GM18511 (cell line): ENCODE results near the gene TPR.
"Not testable (repeated sequence)": the region's sequence is repeated elsewhere in the genome, so short reads cannot be mapped to it uniquely, and the experiment has no call there.

Experiments used
- ATAC-seq: cut with Tn5 transposase; IDR thresholded peaks from one replicate; pipeline ENCODE4 v1.9.1; 2021; ENCODE audit warnings: mild to moderate bottlenecking, moderate library complexity; ENCODE audit not compliant: unreplicated experiment

Gene TPR

GRCh38 chr1:186375152-186375928, at the start of gene TPR, which contains the start of gene ODR4:
Gene TPR, minus strand, starts transcription at chr1:186375253. Its CDS starts 225 bp downstream, at chr1:186375028.
Gene ODR4, plus strand, starts transcription at chr1:186375838. Its CDS starts 3,948 bp downstream, at chr1:186379786.
- ATAC-seq, result peak; percentile 87

GRCh38 chr1:186424539-186424938, 49.5 kb upstream of the TPR start:
- no peak for ATAC-seq

GRCh38 chr1:186421446-186421845, 46.4 kb upstream of the TPR start:
- ATAC-seq, result no peak

- peak; percentile 87 for ATAC-seq
These were observed 45.9 kb upstream of the TPR start for GRCh38 chr1:186420923-186421322.

GRCh38 chr1:186420311-186420710, 45.3 kb upstream of the TPR start:
- ATAC-seq, result no peak

- no peak for ATAC-seq
These were observed 43.5 kb upstream of the TPR start for GRCh38 chr1:186418503-186418902.

GRCh38 chr1:186413319-186413718, 38.3 kb upstream of the TPR start:
- ATAC-seq, result no peak

GRCh38 chr1:186409091-186409490, 34.0 kb upstream of the TPR start:
- peak; percentile 72 for ATAC-seq

- ATAC-seq, result peak; percentile 53
These were observed 29.5 kb upstream of the TPR start for GRCh38 chr1:186404454-186405051.

GRCh38 chr1:186403632-186404031, 28.6 kb upstream of the TPR start:
- ATAC-seq, result no peak

GRCh38 chr1:186401446-186401845, 26.4 kb upstream of the TPR start:
- ATAC-seq, result not testable (repeated sequence)

- not testable (repeated sequence) for ATAC-seq
These were observed 17.7 kb upstream of the TPR start for GRCh38 chr1:186392711-186393110.

GRCh38 chr1:186391841-186392240, 16.8 kb upstream of the TPR start:
- ATAC-seq, result no peak

GRCh38 chr1:186390925-186391324, 15.9 kb upstream of the TPR start:
- ATAC-seq, result no peak

- no peak for ATAC-seq
These were observed 11.8 kb upstream of the TPR start for GRCh38 chr1:186386725-186387383.

- ATAC-seq, result no peak
These were observed 871 bp upstream of the TPR start for GRCh38 chr1:186375929-186376319.

GRCh38 chr1:186374303-186375151, 526 bp downstream of the TPR start:
- peak; percentile 32 for ATAC-seq

GRCh38 chr1:186347837-186348691, 27.0 kb downstream of the TPR start:
- ATAC-seq, result not testable (repeated sequence)

GRCh38 chr1:186340772-186341171, 34.3 kb downstream of the TPR start:
- ATAC-seq, result no peak

GRCh38 chr1:186337554-186337953, 37.5 kb downstream of the TPR start:
- no peak for ATAC-seq
